OCI-LY1 (cell line): Measurements from ENCODE around the gene GALNT17.

Source experiments
- H2AFZ ChIP-seq: fragments of 200-600 bp; sonication (generic), shearing (Covaris generic); 2 replicates; pipeline ENCODE4 v1.6.0; 2014; ENCODE audit warnings: antibody characterized with exemption, mild to moderate bottlenecking, low read length
- H3F3A ChIP-seq: fragments of 200-600 bp; sonication (generic), shearing (Covaris generic); 2 replicates; pipeline ENCODE4 v1.6.0; 2014; ENCODE audit warnings: mild to moderate bottlenecking, antibody characterized with exemption, low read length, moderate library complexity; ENCODE audit not compliant: insufficient read depth
- H3K27ac ChIP-seq: fragments of 200-600 bp; sonication (generic); 2 replicates; pipeline ENCODE4 v1.5.1; 2014; ENCODE audit warnings: low read length, mixed run types, mild to moderate bottlenecking, low read depth; ENCODE audit not compliant: poor library complexity, severe bottlenecking
- H3K27me3 ChIP-seq: fragments of 200-600 bp; sonication (generic); 2 replicates; pipeline ENCODE4 v1.6.0; 2014; ENCODE audit warnings: antibody characterized with exemption, mild to moderate bottlenecking, low read length, moderate library complexity; ENCODE audit not compliant: insufficient read depth
- H3K36me3 ChIP-seq: fragments of 200-600 bp; sonication (generic); 2 replicates; pipeline ENCODE4 v1.6.1; 2014; ENCODE audit warnings: mild to moderate bottlenecking, antibody characterized with exemption, low read length, moderate library complexity, mixed read lengths; ENCODE audit not compliant: insufficient read depth
- H3K4me1 ChIP-seq: fragments of 200-600 bp; sonication (generic); 2 replicates; pipeline ENCODE4 v1.5.1; 2014; ENCODE audit warnings: mild to moderate bottlenecking, low read length, moderate library complexity; ENCODE audit not compliant: insufficient read depth, severe bottlenecking
- H3K4me2 ChIP-seq: fragments of 200-600 bp; sonication (generic), shearing (Covaris generic); 2 replicates; pipeline ENCODE4 v1.6.1; 2014; ENCODE audit warnings: low read length
- H3K4me3 ChIP-seq: fragments of 200-600 bp; sonication (generic); 2 replicates; pipeline ENCODE4 v1.5.1; 2014; ENCODE audit warnings: low read length, low read depth, mild to moderate bottlenecking, mixed read lengths; ENCODE audit not compliant: poor library complexity, severe bottlenecking
- H3K79me2 ChIP-seq: fragments of 200-600 bp; shearing (Covaris generic); 2 replicates; pipeline ENCODE4 v1.6.1; 2016; ENCODE audit warnings: mixed run types, low read length, mixed read lengths; ENCODE audit not compliant: insufficient read depth
- H3K9ac ChIP-seq: fragments of 200-600 bp; sonication (generic), shearing (Covaris generic); 2 replicates; pipeline ENCODE4 v1.6.1; 2014; ENCODE audit warnings: mild to moderate bottlenecking, low read length, mixed read lengths
- H3K9me2 ChIP-seq: fragments of 200-600 bp; sonication (generic), shearing (Covaris generic); 2 replicates; pipeline ENCODE4 v1.6.1; 2014; ENCODE audit warnings: low read depth, mild to moderate bottlenecking, low read length, mixed read lengths
- H3K9me3 ChIP-seq: fragments of 200-600 bp; shearing (Covaris generic); 2 replicates; pipeline ENCODE4 v1.6.1; 2014; ENCODE audit warnings: low read length, mixed read lengths
- H4K20me1 ChIP-seq: fragments of 200-600 bp; sonication (generic), shearing (Covaris generic); 2 replicates; pipeline ENCODE4 v1.6.0; 2016; ENCODE audit warnings: mild to moderate bottlenecking, low read length; ENCODE audit not compliant: insufficient read depth
- CTCF ChIP-seq: fragments of 200-600 bp; sonication (generic), shearing (Covaris generic); IDR thresholded peaks from 2 replicates; pipeline ENCODE4 v1.5.1; 2017; ENCODE audit warnings: mild to moderate bottlenecking, antibody characterized with exemption, low read length, moderate library complexity, mixed read lengths
- EZH2 ChIP-seq: fragments of 200-600 bp; sonication (generic), shearing (Covaris generic); IDR thresholded peaks from 2 replicates; pipeline ENCODE4 v1.8.0; 2017; ENCODE audit warnings: borderline replicate concordance, mixed run types, mild to moderate bottlenecking, antibody characterized with exemption, low read length, moderate library complexity, mixed read lengths

The GALNT17 gene

GRCh38 chr7:71682181-71682580 is 550.2 kb downstream of the GALNT17 start:
- Histone ChIP-seq H4K20me1 (no peaks in the 10 kb centered on the region), H3K27ac (no peak overlapping the region), H3K9ac (no peak overlapping the region), H3K4me1 (no peaks in the 10 kb centered on the region), H3K4me2 (no peak overlapping the region), H3K27me3 (no peaks in the 10 kb centered on the region), H3K9me3 (no peaks in the 10 kb centered on the region), H3K4me3 (no peak overlapping the region), H3K79me2 (no peaks in the 10 kb centered on the region), H3K36me3 (no peaks in the 10 kb centered on the region), H2AFZ (no peak overlapping the region), H3K9me2 (no peaks in the 10 kb centered on the region), H3F3A (no peaks in the 10 kb centered on the region)
- TF ChIP-seq EZH2: no peak
- TF ChIP-seq CTCF: no peak

- no peaks in the 10 kb centered on the region for H3K4me1 ChIP-seq
- no peak overlapping the region for H2AFZ ChIP-seq
- H4K20me1 ChIP-seq: no peaks in the 10 kb centered on the region
- TF ChIP-seq EZH2: no peak
- TF ChIP-seq CTCF: no peak
- H3K9ac ChIP-seq: no peak overlapping the region
- H3K4me2 ChIP-seq: no peak overlapping the region
- H3K9me3 ChIP-seq: no peaks in the 10 kb centered on the region
- no peak overlapping the region for H3K27ac ChIP-seq
- H3K4me3 ChIP-seq: no peak overlapping the region
- no peaks in the 10 kb centered on the region for H3K27me3 ChIP-seq
- H3K9me2 ChIP-seq: no peaks in the 10 kb centered on the region
- H3F3A ChIP-seq: no peaks in the 10 kb centered on the region
- no peaks in the 10 kb centered on the region for H3K36me3 ChIP-seq
- no peaks in the 10 kb centered on the region for H3K79me2 ChIP-seq
Observed at GRCh38 chr7:71682841-71683781, 551.2 kb downstream of the GALNT17 start.

DNA sequence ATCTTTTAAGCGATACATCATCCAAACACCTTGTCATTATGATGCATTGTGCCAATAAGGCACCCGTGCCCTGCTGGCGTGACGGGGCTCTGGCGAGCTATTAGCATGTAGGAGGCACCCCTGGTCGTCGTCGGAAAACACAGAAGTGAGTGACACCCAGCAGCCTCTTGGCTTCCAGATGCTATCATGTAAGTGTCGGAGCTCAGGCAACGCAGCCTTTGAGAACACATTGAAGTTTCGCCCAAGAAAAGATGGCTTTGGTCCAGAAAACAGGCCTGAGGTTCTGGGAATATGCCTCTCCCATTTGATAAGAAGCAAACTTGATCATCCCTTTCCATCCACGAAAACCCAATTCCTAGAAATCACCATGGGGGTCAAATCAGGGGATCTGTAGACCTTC is 555.3 kb downstream of the GALNT17 start:
- no peaks in the 10 kb centered on the region for H4K20me1 ChIP-seq
- H3K36me3 ChIP-seq: no peaks in the 10 kb centered on the region
- H2AFZ ChIP-seq: no peak overlapping the region
- no peaks in the 10 kb centered on the region for H3K9me2 ChIP-seq
- H3K4me1 ChIP-seq: no peaks in the 10 kb centered on the region
- TF ChIP-seq CTCF (no peak), EZH2 (no peak)
- H3K4me3 ChIP-seq: no peak overlapping the region
- H3K79me2 ChIP-seq: no peaks in the 10 kb centered on the region
- no peak overlapping the region for H3K4me2 ChIP-seq
- H3K27ac ChIP-seq: no peak overlapping the region
- no peaks in the 10 kb centered on the region for H3F3A ChIP-seq
- H3K27me3 ChIP-seq: no peaks in the 10 kb centered on the region
- H3K9me3 ChIP-seq: no peaks in the 10 kb centered on the region
- no peak overlapping the region for H3K9ac ChIP-seq
